GM11168 (cell line): ENCODE results near the gene TFIP11.
"Not testable (repeated sequence)": the region's sequence is repeated elsewhere in the genome, so short reads cannot be mapped to it uniquely, and the experiment has no call there.

Experiments used
- in situ Hi-C: fragments of 300-500 bp; cut with MboI; formaldehyde crosslinking; loops from one replicate; pipeline ENCODE4 v1.12.0; 2022; ENCODE audit warnings: low sequenced_read_pairs; ENCODE audit not compliant: unreplicated experiment

TFIP11 gene

GRCh38 chr22:26542831-26543230 is 30.6 kb upstream of the TFIP11 start:
- in situ Hi-C loops = no loop called here

GRCh38 chr22:26541167-26541819 is 29.0 kb upstream of the TFIP11 start:
- in situ Hi-C loops = no loop called here

GRCh38 chr22:26540119-26540518 is 27.8 kb upstream of the TFIP11 start:
- in situ Hi-C loops = no loop called here

- in situ Hi-C loops = no loop called here
These were observed 24.5 kb upstream of the TFIP11 start for GRCh38 chr22:26536762-26537134.

- in situ Hi-C loops = no loop called here
These were observed 23.9 kb upstream of the TFIP11 start for GRCh38 chr22:26536056-26536761.

- in situ Hi-C loops = no loop called here
These were observed 23.3 kb upstream of the TFIP11 start for GRCh38 chr22:26535603-26535908.

GRCh38 chr22:26534874-26535602 is 22.8 kb upstream of the TFIP11 start:
- in situ Hi-C loops = no loop called here

- in situ Hi-C loops = no loop called here
These were observed 22.0 kb upstream of the TFIP11 start for GRCh38 chr22:26534171-26534855.

GRCh38 chr22:26529345-26529744 is 17.1 kb upstream of the TFIP11 start:
- in situ Hi-C loops = no loop called here

- in situ Hi-C loops = not testable (repeated sequence)
These were observed 16.2 kb upstream of the TFIP11 start for GRCh38 chr22:26528518-26528917.

- in situ Hi-C loops = no loop called here
These were observed 15.5 kb upstream of the TFIP11 start for GRCh38 chr22:26527574-26528465.

- in situ Hi-C loops = no loop called here
These were observed 14.9 kb upstream of the TFIP11 start for GRCh38 chr22:26527167-26527566.

- in situ Hi-C loops = no loop called here
These were observed 13.8 kb upstream of the TFIP11 start for GRCh38 chr22:26525946-26526564.

- in situ Hi-C loops = no loop called here
These were observed 12.6 kb upstream of the TFIP11 start for GRCh38 chr22:26524870-26525269.

- in situ Hi-C loops = no loop called here
These were observed 10.3 kb upstream of the TFIP11 start for GRCh38 chr22:26522592-26522991.

GRCh38 chr22:26522012-26522411 is 9.7 kb upstream of the TFIP11 start:
- in situ Hi-C loops = no loop called here

- in situ Hi-C loops = no loop called here
These were observed 5.2 kb upstream of the TFIP11 start for GRCh38 chr22:26517429-26517828.

GRCh38 chr22:26516503-26516902 is 4.2 kb upstream of the TFIP11 start:
- in situ Hi-C loops = no loop called here

GRCh38 chr22:26515931-26516330 is 3.7 kb upstream of the TFIP11 start:
- in situ Hi-C loops = no loop called here
